Lung (tissue), 12 donors: ENCODE measurements around the gene AASS. TPM values are rescaled to one million over a fixed set of nuclear protein-coding genes. Genes with fewer than 3 reads are reported as not detected.

Experiments used
- ATAC-seq: fragments of 200-7000 bp; cut with Tn5 transposase; one replicate; pipeline ENCODE4 v1.9.1; 2020; ENCODE audit warnings: moderate number of reproducible peaks; ENCODE audit not compliant: insufficient read depth, low FRiP score
- DNase-seq, 3 donors: peaks; one replicate each; pipeline ENCODE4 v3.0.0-alpha.2; 2013 to 2017
- H3K27ac ChIP-seq, 2 donors: one replicate each; pipeline ENCODE4 v1.5.1; 2013; ENCODE audit warnings: mild to moderate bottlenecking in 2 of 2, moderate library complexity in 2 of 2, control low read depth in 1 of 2, inconsistent platforms in 1 of 2, low read depth in 1 of 2, low read length in 1 of 2
- H3K27me3 ChIP-seq, 3 donors: one replicate each; pipeline ENCODE4 v1.5.1; 2013; ENCODE audit warnings: low read length in 2 of 3; ENCODE audit not compliant: control insufficient read depth in 3 of 3, insufficient read depth in 3 of 3
- H3K36me3 ChIP-seq, 4 donors: one replicate each; pipeline ENCODE4 v1.5.1; 2013; ENCODE audit warnings: low read length in 4 of 4, mild to moderate bottlenecking in 1 of 4, moderate library complexity in 1 of 4; ENCODE audit not compliant: control insufficient read depth in 4 of 4, insufficient read depth in 4 of 4
- H3K4me1 ChIP-seq, 5 donors: one replicate each; pipeline ENCODE4 v1.5.1; 2013; ENCODE audit warnings: low read length in 5 of 5, mild to moderate bottlenecking in 2 of 5, moderate library complexity in 1 of 5; ENCODE audit not compliant: control insufficient read depth in 5 of 5, insufficient read depth in 5 of 5
- H3K4me3 ChIP-seq: one replicate; pipeline ENCODE4 v1.5.1; 2013; ENCODE audit warnings: mild to moderate bottlenecking, control low read depth, moderate library complexity
- H3K9ac ChIP-seq, 2 donors: one replicate each; pipeline ENCODE4 v1.5.1; 2013; ENCODE audit warnings: low read length in 2 of 2, control low read depth in 1 of 2; ENCODE audit not compliant: insufficient read depth in 1 of 2
- H3K9me3 ChIP-seq, 4 donors: one replicate each; pipeline ENCODE4 v1.5.1; 2013; ENCODE audit warnings: low read length in 3 of 4, mild to moderate bottlenecking in 1 of 4, moderate library complexity in 1 of 4; ENCODE audit not compliant: control insufficient read depth in 4 of 4, insufficient read depth in 3 of 4
- CTCF ChIP-seq: IDR thresholded peaks from 2 replicates; pipeline ENCODE4 v1.5.1; 2012; ENCODE audit warnings: mild to moderate bottlenecking; ENCODE audit errors: control extremely low read depth, extremely low read depth
- WGBS, 2 donors: extraction: QIAGEN DNeasy Blood & Tissue Kit; methylation state at CpG; one replicate each; pipeline ENCODE4 v1.1.7; 2013; 5-methylcytosine and 5-hydroxymethylcytosine counted together
- polyA plus RNA-seq, 2 donors: library from polyadenylated mRNA; stranded (reverse); fragments of 200-250 nt; gene quantifications; one replicate each; pipeline ENCODE4 v1.2.1, GENCODE V29; 2013
- total RNA-seq, 2 donors: library from RNA; depleted of rRNA in 1 of 2; stranded (reverse); fragments of >200 nt in 1 of 2; gene quantifications; one replicate each; pipeline ENCODE4 v1.2.1, GENCODE V29; 2014 to 2021
- donor health status: control.
- donor health status: control.
- donor health status: Bipolar disorder and iron deficiency.
- donor health status: healthy.
- donor health status: DM: yes; HTN: yes; CAD: no.

Gene AASS
- total and polyA plus RNA-seq, 4 donors: 11.6 to 98.4 (median 25.3) TPM

DNA sequence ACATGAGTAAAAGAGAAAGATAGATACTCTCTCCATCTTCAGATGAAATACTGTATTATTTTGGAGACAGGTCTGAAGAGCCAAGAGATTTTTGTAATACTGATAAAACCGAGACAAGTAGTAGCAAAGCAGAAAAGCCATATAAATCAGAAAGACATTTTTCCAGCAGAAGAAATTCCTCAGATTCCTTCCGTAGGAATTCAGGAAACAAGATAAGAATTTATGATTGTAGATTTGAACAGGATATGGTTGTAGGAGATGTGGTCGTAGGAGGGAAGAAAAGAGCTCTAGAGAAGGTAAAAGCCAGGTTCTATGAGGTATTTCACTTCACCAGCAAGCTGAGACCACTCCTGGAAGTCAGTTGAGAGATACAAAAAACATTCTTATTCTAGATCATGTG, 17.6 kb upstream of the AASS start:
- WGBS, 2 donors: 35 to 44% methylated on average over 3 of the region's 3 CpGs
- Histone ChIP-seq H3K36me3 (no peaks in the 10 kb centered on the region), H3K4me3 (no peak overlapping the region), H3K27ac (no peak overlapping the region), H3K9me3 (no peaks in the 10 kb centered on the region), H3K4me1 (no peaks in the 10 kb centered on the region), H3K9ac (no peak overlapping the region), H3K27me3 (no peaks in the 10 kb centered on the region)
- DNase-seq: no peak
- ATAC-seq: no peak
- no peak for TF ChIP-seq CTCF

- H3K36me3 ChIP-seq: no peaks in the 10 kb centered on the region
- ATAC-seq (no peak), DNase-seq (no peak)
- H3K4me1 ChIP-seq: no peaks in the 10 kb centered on the region
- H3K27me3 ChIP-seq: no peaks in the 10 kb centered on the region
- no peaks in the 10 kb centered on the region for H3K9me3 ChIP-seq
- 54 to 71% methylated on average over 2 of the region's 2 CpGs for WGBS, 2 donors
- H3K4me3 ChIP-seq: no peak overlapping the region
- no peak overlapping the region for H3K27ac ChIP-seq
- no peak for TF ChIP-seq CTCF
- H3K9ac ChIP-seq: no peak overlapping the region
These were observed 11.5 kb upstream of the AASS start for GRCh38 chr7:122155566-122155965.

- ATAC-seq: no peak
- Histone ChIP-seq H3K4me3 (no peak overlapping the region), H3K27ac (no peak overlapping the region), H3K9me3 (no peaks in the 10 kb centered on the region), H3K9ac (no peak overlapping the region), H3K4me1 (peaks cover 0 to 11% (median 0%) of the 10 kb centered on the region in 5 donors), H3K36me3 (no peaks in the 10 kb centered on the region), H3K27me3 (peaks cover 0 to 2% (median 0%) of the 10 kb centered on the region in 3 donors)
- no peak for TF ChIP-seq CTCF
- no peak for DNase-seq
- WGBS, 2 donors: 22 to 40% methylated on average over 2 of the region's 2 CpGs
These were observed 4.8 kb upstream of the AASS start for GRCh38 chr7:122148878-122149277.

GRCh38 chr7:122148081-122148480, 4.0 kb upstream of the AASS start:
- ATAC-seq: no peak
- 53 to 72% methylated on average over 3 of the region's 3 CpGs for WGBS, 2 donors
- H3K36me3 ChIP-seq: no peaks in the 10 kb centered on the region
- no peak overlapping the region for H3K27ac ChIP-seq
- TF ChIP-seq CTCF: no peak
- peaks cover 0 to 11% (median under 1%) of the 10 kb centered on the region in 5 donors for H3K4me1 ChIP-seq
- H3K27me3 ChIP-seq: peaks cover 0 to 2% (median 0%) of the 10 kb centered on the region in 3 donors
- no peak overlapping the region for H3K4me3 ChIP-seq
- no peak for DNase-seq
- no peaks in the 10 kb centered on the region for H3K9me3 ChIP-seq
- H3K9ac ChIP-seq: no peak overlapping the region
